ENCODE measurements around the gene CPTP. TPM values are rescaled to one million over a fixed set of nuclear protein-coding genes. Genes with fewer than 3 reads are reported as not detected.

The CPTP gene
- total RNA-seq, 1 donor from 2014 or later = 99.2 TPM

DNA sequence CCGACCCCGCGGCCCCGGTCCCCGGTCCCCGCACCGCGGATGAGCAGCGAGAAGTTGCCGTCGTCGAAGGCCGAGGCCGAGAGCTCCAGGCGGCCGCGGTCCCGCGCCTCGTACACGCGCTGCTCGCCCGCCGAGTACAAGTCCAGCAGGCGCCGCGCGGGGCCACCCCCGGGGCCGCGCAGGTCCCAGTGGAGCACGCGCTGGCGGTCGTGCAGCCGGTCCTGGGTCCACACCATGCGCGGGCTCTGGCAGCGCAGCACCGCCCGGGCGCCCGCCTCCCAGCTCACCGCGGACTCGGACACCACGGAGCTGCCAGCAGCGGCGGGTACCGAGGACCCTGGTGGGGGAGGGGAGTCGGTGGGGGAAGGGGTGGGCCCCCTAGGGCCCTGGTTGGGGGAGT, 30.8 kb downstream of the CPTP start:
- no peaks in the 10 kb centered on the region for H3K9me3 ChIP-seq (replicated peaks)
- intact Hi-C loops (cut with micrococcal nuclease) = no loop called here
- DNase-seq = no peak
- no peaks in the 10 kb centered on the region for H3K36me3 ChIP-seq
- TF ChIP-seq, protein P1, sequence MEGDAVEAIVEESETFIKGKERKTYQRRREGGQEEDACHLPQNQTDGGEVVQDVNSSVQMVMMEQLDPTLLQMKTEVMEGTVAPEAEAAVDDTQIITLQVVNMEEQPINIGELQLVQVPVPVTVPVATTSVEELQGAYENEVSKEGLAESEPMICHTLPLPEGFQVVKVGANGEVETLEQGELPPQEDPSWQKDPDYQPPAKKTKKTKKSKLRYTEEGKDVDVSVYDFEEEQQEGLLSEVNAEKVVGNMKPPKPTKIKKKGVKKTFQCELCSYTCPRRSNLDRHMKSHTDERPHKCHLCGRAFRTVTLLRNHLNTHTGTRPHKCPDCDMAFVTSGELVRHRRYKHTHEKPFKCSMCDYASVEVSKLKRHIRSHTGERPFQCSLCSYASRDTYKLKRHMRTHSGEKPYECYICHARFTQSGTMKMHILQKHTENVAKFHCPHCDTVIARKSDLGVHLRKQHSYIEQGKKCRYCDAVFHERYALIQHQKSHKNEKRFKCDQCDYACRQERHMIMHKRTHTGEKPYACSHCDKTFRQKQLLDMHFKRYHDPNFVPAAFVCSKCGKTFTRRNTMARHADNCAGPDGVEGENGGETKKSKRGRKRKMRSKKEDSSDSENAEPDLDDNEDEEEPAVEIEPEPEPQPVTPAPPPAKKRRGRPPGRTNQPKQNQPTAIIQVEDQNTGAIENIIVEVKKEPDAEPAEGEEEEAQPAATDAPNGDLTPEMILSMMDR (IDR thresholded peaks at IDR 0.05; ENCODE audit: borderline replicate concordance) = no peak
- H3K4me3 ChIP-seq = peak overlapping the region; percentile 69
- peaks cover 79% of the 10 kb centered on the region for H3K27me3 ChIP-seq (ENCODE audit: low read depth)
- H3K4me1 ChIP-seq = peaks cover 73% of the 10 kb centered on the region
- H3K27ac ChIP-seq (replicated peaks) = peak overlapping the region; percentile 84

DNA sequence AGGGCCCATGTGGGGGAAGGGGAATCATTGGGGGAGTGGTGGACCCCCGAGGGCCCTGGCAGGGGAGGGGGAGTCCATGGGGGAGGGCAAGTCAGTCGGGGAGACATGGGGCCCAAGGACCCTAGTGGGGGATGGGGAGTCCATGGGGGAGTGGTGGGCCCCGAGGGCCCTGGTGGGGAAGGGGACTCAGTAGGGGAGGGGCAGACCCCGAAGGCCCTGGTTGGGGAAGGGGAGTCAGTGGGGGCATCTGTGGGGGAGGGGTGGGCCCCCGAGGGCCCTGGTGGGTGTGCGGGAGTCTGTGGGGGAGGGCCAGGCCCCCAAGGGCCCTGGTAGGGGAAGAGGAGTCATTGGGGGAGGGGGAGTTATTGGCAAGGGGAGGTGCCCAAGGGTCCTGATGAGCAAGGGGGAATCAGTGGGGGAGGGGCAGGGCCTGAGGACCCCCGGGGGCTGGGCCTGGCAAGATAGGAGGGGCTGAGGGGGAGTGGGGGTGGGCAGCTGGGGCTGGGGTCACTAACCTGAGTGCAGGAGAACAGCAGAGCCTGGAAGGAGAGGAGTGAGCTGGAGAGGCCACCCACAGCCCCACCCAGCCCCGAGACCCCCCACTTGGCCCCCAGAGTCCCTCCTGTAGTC, 31.7 kb downstream of the CPTP start:
- TF ChIP-seq, protein P1 (IDR thresholded peaks at IDR 0.05; ENCODE audit: borderline replicate concordance) = no peak
- Histone ChIP-seq H3K4me1 (peaks cover 77% of the 10 kb centered on the region), H3K27ac (replicated peaks) (peak overlapping the region; percentile 84), H3K36me3 (no peaks in the 10 kb centered on the region), H3K27me3 (ENCODE audit: low read depth) (peaks cover 81% of the 10 kb centered on the region), H3K9me3 (replicated peaks) (no peaks in the 10 kb centered on the region), H3K4me3 (peak overlapping the region; percentile 69)
- no peak for DNase-seq
- intact Hi-C loops (cut with micrococcal nuclease) = no loop called here

DNA sequence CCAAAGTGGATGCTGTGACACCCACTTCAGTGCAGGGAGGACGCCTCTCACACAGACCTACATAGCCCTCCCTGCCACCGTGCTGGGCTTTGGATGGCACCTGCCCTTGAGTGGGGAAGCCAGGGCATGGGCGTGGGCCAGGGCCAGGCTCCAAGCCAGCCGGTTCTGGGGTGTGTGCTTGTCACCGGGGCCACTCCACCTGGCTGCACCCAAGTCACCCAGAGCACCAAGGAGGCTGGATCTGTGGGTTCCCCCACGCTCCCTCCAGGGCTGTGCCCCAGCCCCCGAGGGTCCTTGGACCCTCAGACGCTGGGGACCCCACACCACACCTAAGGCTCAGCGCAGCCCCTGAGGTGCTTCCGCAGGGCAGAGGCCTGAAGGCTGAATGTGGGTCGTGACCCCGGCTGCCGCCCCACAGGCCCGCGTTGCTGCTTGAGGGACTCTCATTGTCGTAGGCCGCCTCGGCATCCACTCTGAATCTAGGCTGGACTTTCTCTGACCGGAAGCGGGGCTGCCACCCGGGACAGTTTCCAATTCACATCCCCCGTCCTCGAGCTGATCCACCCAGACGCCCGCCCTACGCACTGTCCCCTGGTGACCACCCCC, 32.3 kb downstream of the CPTP start:
- TF ChIP-seq, protein P1 (IDR thresholded peaks at IDR 0.05; ENCODE audit: borderline replicate concordance) = no peak
- Histone ChIP-seq H3K27ac (replicated peaks) (peak overlapping the region; percentile 84), H3K9me3 (replicated peaks) (no peaks in the 10 kb centered on the region), H3K27me3 (ENCODE audit: low read depth) (peaks cover 88% of the 10 kb centered on the region), H3K4me1 (peaks cover 77% of the 10 kb centered on the region), H3K4me3 (peak overlapping the region; percentile 69), H3K36me3 (no peaks in the 10 kb centered on the region)
- intact Hi-C loops (cut with micrococcal nuclease) = no loop called here
- no peak for DNase-seq

DNA sequence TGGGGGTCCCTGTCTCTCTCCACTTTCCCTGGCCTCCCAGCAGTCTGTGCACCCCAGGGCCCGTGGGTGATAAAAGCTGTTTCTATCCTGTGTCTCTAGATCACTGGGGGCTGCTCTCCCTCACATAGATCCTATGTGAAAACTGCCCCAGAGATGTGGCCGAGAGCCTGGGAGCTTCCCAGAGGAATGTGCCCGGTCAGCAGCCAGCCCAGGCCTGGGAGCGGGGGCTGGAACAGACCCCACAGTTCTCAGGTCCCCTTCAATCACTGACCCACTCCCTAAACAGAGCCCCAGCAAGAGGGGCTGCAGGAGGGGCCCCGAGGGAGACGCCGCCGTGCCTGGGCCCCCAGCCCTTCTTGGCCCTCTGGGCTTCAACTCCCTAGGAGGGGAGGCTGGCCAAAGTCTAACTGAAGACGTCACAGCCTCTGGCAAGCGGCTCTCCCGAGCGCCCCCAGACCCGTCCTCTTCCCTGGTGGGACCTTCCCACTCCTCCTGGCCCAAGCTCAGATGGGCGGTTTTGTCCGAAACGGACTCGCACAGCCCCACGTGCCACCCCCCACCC, 33.4 kb downstream of the CPTP start:
- TF ChIP-seq, protein P1 (IDR thresholded peaks at IDR 0.05; ENCODE audit: borderline replicate concordance) = no peak
- peaks cover 82% of the 10 kb centered on the region for H3K27me3 ChIP-seq (ENCODE audit: low read depth)
- no peaks in the 10 kb centered on the region for H3K36me3 ChIP-seq
- peak overlapping the region; percentile 69 for H3K4me3 ChIP-seq
- peak overlapping the region; percentile 84 for H3K27ac ChIP-seq (replicated peaks)
- no peaks in the 10 kb centered on the region for H3K9me3 ChIP-seq (replicated peaks)
- DNase-seq = no peak
- H3K4me1 ChIP-seq = peaks cover 73% of the 10 kb centered on the region
- intact Hi-C loops (cut with micrococcal nuclease) = no loop called here

DNA sequence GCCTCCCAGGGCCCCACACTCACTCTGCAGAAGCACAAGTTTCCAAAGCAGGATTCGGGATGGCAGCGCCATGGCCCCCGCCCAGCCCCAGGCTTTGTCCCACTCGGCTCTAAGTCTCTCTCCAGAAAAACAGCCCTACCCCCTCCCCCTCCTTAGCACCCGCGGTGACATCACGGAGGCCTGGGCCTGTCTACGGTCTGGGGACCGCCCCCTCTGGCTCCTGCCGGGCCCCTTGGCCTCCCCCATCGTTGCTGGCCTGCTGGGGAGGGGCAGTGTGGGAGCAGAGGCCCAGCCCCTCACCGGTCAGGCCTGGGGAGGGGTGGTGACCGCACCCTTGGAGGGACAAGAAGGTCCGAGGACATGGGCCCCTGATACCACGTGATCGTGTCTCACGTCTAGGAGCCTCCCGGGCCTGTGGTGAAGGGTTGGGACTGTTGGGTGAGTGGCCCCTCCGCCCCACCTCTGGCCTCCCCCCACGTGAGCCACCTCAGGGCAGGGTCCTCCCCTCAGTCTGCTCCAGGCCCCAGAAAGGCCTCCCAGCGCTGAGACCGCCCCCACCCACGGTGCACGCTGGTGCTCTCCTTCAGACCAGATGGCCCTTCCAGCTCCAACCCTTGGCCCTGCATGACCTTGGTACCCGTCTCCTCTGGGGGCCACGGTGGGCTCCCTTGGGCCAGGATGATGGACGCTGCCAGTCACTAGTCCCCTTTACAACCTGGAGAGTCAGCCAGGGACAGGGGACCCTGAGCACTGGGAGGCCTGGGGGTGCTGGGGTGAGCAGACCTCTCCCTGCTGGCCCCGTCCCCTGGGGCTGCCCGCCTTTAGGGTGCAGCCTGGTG, 34.0 kb downstream of the CPTP start, which contains the start of gene MXRA8:
Gene MXRA8, minus strand, starts transcription at position 123 of the 839 bp plus-strand sequence. Its CDS starts 51 bp downstream, at position 72.
- TF ChIP-seq, protein P1 (IDR thresholded peaks at IDR 0.05; ENCODE audit: borderline replicate concordance) = no peak
- Histone ChIP-seq H3K36me3 (no peaks in the 10 kb centered on the region), H3K27ac (replicated peaks) (peak within 1 kb of the TSS; percentile 84), H3K9me3 (replicated peaks) (no peaks in the 10 kb centered on the region), H3K4me3 (peak within 1 kb of the TSS; percentile 69), H3K4me1 (peaks cover 66% of the 10 kb centered on the region), H3K27me3 (ENCODE audit: low read depth) (peaks cover 75% of the 10 kb centered on the region)
- DNase-seq = peak; percentile 80
- intact Hi-C loops (cut with micrococcal nuclease) = no loop called here

Data from left ventricle myocardium inferior (tissue), 1 donor.